ENCODE measurements around the gene PAFAH1B2. TPM values are rescaled to one million over a fixed set of nuclear protein-coding genes. Genes with fewer than 3 reads are reported as not detected.
"Not testable (repeated sequence)": the region's sequence is repeated elsewhere in the genome, so short reads cannot be mapped to it uniquely, and the experiment has no call there.

PAFAH1B2 gene
- total RNA-seq, 2 donors from 2014 or later: 31.1 to 43.4 TPM

- Mint-ChIP-seq H3K4me3 (no peak overlapping the region), H3K27ac (no peak overlapping the region)
- no peak for DNase-seq
Measured at GRCh38 chr11:117181586-117182550, 37.8 kb downstream of the PAFAH1B2 start.

GRCh38 chr11:117182551-117182935 lies 38.5 kb downstream of the PAFAH1B2 start:
- H3K4me3 Mint-ChIP-seq: no peak overlapping the region
- no peaks in the 10 kb centered on the region for H3K9me3 ChIP-seq (ENCODE audit: control insufficient read depth, low read length, poor library complexity, severe bottlenecking)
- H3K27ac Mint-ChIP-seq: peak overlapping the region; percentile 9
- ATAC-seq (no peak), DNase-seq (no peak)
- no peaks in the 10 kb centered on the region for H3K36me3 Mint-ChIP-seq (ENCODE audit: low read depth)
- no peaks in the 10 kb centered on the region for H3K27me3 Mint-ChIP-seq
- H3K4me1 Mint-ChIP-seq: peaks cover 27% of the 10 kb centered on the region

More at GRCh38 chr11:117181586-117182550, 37.8 kb downstream of the PAFAH1B2 start:
- ATAC-seq: no peak
- Mint-ChIP-seq H3K4me1 (peaks cover 24% of the 10 kb centered on the region), H3K36me3 (ENCODE audit: low read depth) (no peaks in the 10 kb centered on the region), H3K27me3 (no peaks in the 10 kb centered on the region)
- H3K9me3 ChIP-seq (ENCODE audit: control insufficient read depth, low read length, poor library complexity, severe bottlenecking): no peaks in the 10 kb centered on the region

- not testable (repeated sequence) for ATAC-seq; H3K9me3 ChIP-seq (ENCODE audit: control insufficient read depth, low read length, poor library complexity, severe bottlenecking); H3K36me3 Mint-ChIP-seq (ENCODE audit: low read depth); DNase-seq; H3K27me3 Mint-ChIP-seq; H3K4me3 Mint-ChIP-seq
- Mint-ChIP-seq H3K27ac (peak overlapping the region; percentile 9), H3K4me1 (peaks cover 21% of the 10 kb centered on the region)
Measured at GRCh38 chr11:117183178-117183577, 39.1 kb downstream of the PAFAH1B2 start.

- H3K27ac Mint-ChIP-seq: no peak overlapping the region
- ATAC-seq (no peak), DNase-seq (no peak)
Measured at GRCh38 chr11:117183724-117184349, 39.8 kb downstream of the PAFAH1B2 start.

GRCh38 chr11:117185736-117186430 lies 41.8 kb downstream of the PAFAH1B2 start:
- H3K9me3 ChIP-seq (ENCODE audit: control insufficient read depth, low read length, poor library complexity, severe bottlenecking): no peaks in the 10 kb centered on the region
- ATAC-seq: peak; percentile 17
- Mint-ChIP-seq H3K27ac (peak overlapping the region; percentile 78), H3K27me3 (no peaks in the 10 kb centered on the region), H3K4me1 (peaks cover 9% of the 10 kb centered on the region), H3K4me3 (peak overlapping the region; percentile 47), H3K36me3 (ENCODE audit: low read depth) (no peaks in the 10 kb centered on the region)
- DNase-seq: no peak

More at GRCh38 chr11:117183724-117184349, 39.8 kb downstream of the PAFAH1B2 start:
- Mint-ChIP-seq H3K4me1 (peaks cover 20% of the 10 kb centered on the region), H3K36me3 (ENCODE audit: low read depth) (no peaks in the 10 kb centered on the region), H3K4me3 (no peak overlapping the region), H3K27me3 (no peaks in the 10 kb centered on the region)
- no peaks in the 10 kb centered on the region for H3K9me3 ChIP-seq (ENCODE audit: control insufficient read depth, low read length, poor library complexity, severe bottlenecking)

GRCh38 chr11:117186431-117186761 lies 42.3 kb downstream of the PAFAH1B2 start:
- peaks cover 4% of the 10 kb centered on the region for H3K4me1 Mint-ChIP-seq
- ATAC-seq: no peak
- H3K36me3 Mint-ChIP-seq (ENCODE audit: low read depth): no peaks in the 10 kb centered on the region
- no peaks in the 10 kb centered on the region for H3K9me3 ChIP-seq (ENCODE audit: control insufficient read depth, low read length, poor library complexity, severe bottlenecking)
- no peaks in the 10 kb centered on the region for H3K27me3 Mint-ChIP-seq
- H3K27ac Mint-ChIP-seq: peak overlapping the region; percentile 78
- H3K4me3 Mint-ChIP-seq: peak overlapping the region; percentile 25
- DNase-seq: no peak

GRCh38 chr11:117187007-117187406 lies 42.9 kb downstream of the PAFAH1B2 start:
- Mint-ChIP-seq H3K36me3 (ENCODE audit: low read depth) (no peaks in the 10 kb centered on the region), H3K27me3 (no peaks in the 10 kb centered on the region), H3K27ac (peak overlapping the region; percentile 43), H3K4me1 (peaks cover 4% of the 10 kb centered on the region), H3K4me3 (no peak overlapping the region)
- no peak for DNase-seq
- no peak for ATAC-seq
- H3K9me3 ChIP-seq (ENCODE audit: control insufficient read depth, low read length, poor library complexity, severe bottlenecking): no peaks in the 10 kb centered on the region

GRCh38 chr11:117187428-117187798 lies 43.3 kb downstream of the PAFAH1B2 start:
- Mint-ChIP-seq H3K4me3 (no peak overlapping the region), H3K27ac (peak overlapping the region; percentile 43), H3K27me3 (no peaks in the 10 kb centered on the region), H3K36me3 (ENCODE audit: low read depth) (no peaks in the 10 kb centered on the region), H3K4me1 (peaks cover 4% of the 10 kb centered on the region)
- ATAC-seq (no peak), DNase-seq (no peak)
- H3K9me3 ChIP-seq (ENCODE audit: control insufficient read depth, low read length, poor library complexity, severe bottlenecking): no peaks in the 10 kb centered on the region

GRCh38 chr11:117187799-117188481 lies 43.9 kb downstream of the PAFAH1B2 start:
- H3K9me3 ChIP-seq (ENCODE audit: control insufficient read depth, low read length, poor library complexity, severe bottlenecking): no peaks in the 10 kb centered on the region
- no peak for ATAC-seq
- Mint-ChIP-seq H3K27me3 (no peaks in the 10 kb centered on the region), H3K36me3 (ENCODE audit: low read depth) (no peaks in the 10 kb centered on the region), H3K4me3 (peak overlapping the region; percentile 45), H3K27ac (peak overlapping the region; percentile 43), H3K4me1 (peaks cover 4% of the 10 kb centered on the region)
- no peak for DNase-seq

- no peak overlapping the region for H3K4me3 Mint-ChIP-seq
- ATAC-seq (no peak), DNase-seq (no peak)
- no peak overlapping the region for H3K27ac Mint-ChIP-seq
- no peaks in the 10 kb centered on the region for H3K9me3 ChIP-seq (ENCODE audit: control insufficient read depth, low read length, poor library complexity, severe bottlenecking)
- no peaks in the 10 kb centered on the region for H3K27me3 Mint-ChIP-seq
- peaks cover 7% of the 10 kb centered on the region for H3K4me1 Mint-ChIP-seq
- no peaks in the 10 kb centered on the region for H3K36me3 Mint-ChIP-seq (ENCODE audit: low read depth)
Measured at GRCh38 chr11:117188620-117189081, 44.6 kb downstream of the PAFAH1B2 start.

- ATAC-seq (peak; percentile 71), DNase-seq (no peak)
- peak overlapping the region; percentile 6 for H3K27ac Mint-ChIP-seq
- H3K4me1 Mint-ChIP-seq: peaks cover 5% of the 10 kb centered on the region
- no peaks in the 10 kb centered on the region for H3K36me3 Mint-ChIP-seq (ENCODE audit: low read depth)
- no peaks in the 10 kb centered on the region for H3K27me3 Mint-ChIP-seq
- H3K9me3 ChIP-seq (ENCODE audit: control insufficient read depth, low read length, poor library complexity, severe bottlenecking): no peaks in the 10 kb centered on the region
- H3K4me3 Mint-ChIP-seq: no peak overlapping the region
Measured at GRCh38 chr11:117189191-117189940, 45.3 kb downstream of the PAFAH1B2 start.

GRCh38 chr11:117189941-117190544 lies 46.0 kb downstream of the PAFAH1B2 start:
- ATAC-seq (no peak), DNase-seq (no peak)
- Mint-ChIP-seq H3K27ac (no peak overlapping the region), H3K4me3 (no peak overlapping the region), H3K27me3 (no peaks in the 10 kb centered on the region), H3K36me3 (ENCODE audit: low read depth) (no peaks in the 10 kb centered on the region), H3K4me1 (peaks cover 5% of the 10 kb centered on the region)
- H3K9me3 ChIP-seq (ENCODE audit: control insufficient read depth, low read length, poor library complexity, severe bottlenecking): no peaks in the 10 kb centered on the region
